Tibial nerve (tissue), 4 donors: ENCODE results near the gene ABR. TPM values are rescaled to one million over a fixed set of nuclear protein-coding genes. Genes with fewer than 3 reads are reported as not detected.

Experiments
- DNase-seq, 2 donors: peaks; one replicate each; pipeline ENCODE4 v3.0.0-alpha.2; 2019; ENCODE audit warnings: low spot score in 2 of 2
- H3K27ac ChIP-seq, 4 donors: fragments of 200-600 bp; sonication (generic) in 3 of 4; one replicate each; pipeline ENCODE4 v1.5.1; 2017 to 2019; ENCODE audit warnings: mild to moderate bottlenecking in 1 of 4
- H3K27me3 ChIP-seq, 2 donors: fragments of 200-600 bp; sonication (generic) in 1 of 2; one replicate each; pipeline versions ENCODE4 v1.5.1 to v1.6.0; 2017 to 2019
- H3K36me3 ChIP-seq, 3 donors: fragments of 200-600 bp; sonication (generic); one replicate each; pipeline ENCODE4 v1.5.1; 2018 to 2019
- H3K4me1 ChIP-seq, 4 donors: fragments of 200-600 bp; sonication (generic) in 3 of 4; one replicate each; pipeline ENCODE4 v1.5.1; 2017 to 2019
- H3K4me3 ChIP-seq, 4 donors: fragments of 200-600 bp; sonication (generic) in 3 of 4; one replicate each; pipeline ENCODE4 v1.5.1; 2017 to 2019; ENCODE audit warnings: mild to moderate bottlenecking in 1 of 4, moderate library complexity in 1 of 4
- H3K9me3 ChIP-seq, 4 donors: fragments of 200-600 bp; sonication (generic) in 3 of 4; one replicate each; pipeline ENCODE4 v1.5.1; 2017 to 2019
- CTCF ChIP-seq, 5 experiments: fragments of 200-600 bp in 3 of 5; fragments of 450-650 bp in 2 of 5; sonication (generic) in 3 of 5; IDR thresholded peaks; one replicate each; pipeline ENCODE4 v1.5.1; 2016 to 2019; ENCODE audit warnings: antibody characterized with exemption in 5 of 5, mild to moderate bottlenecking in 3 of 5, moderate library complexity in 2 of 5
- EP300 ChIP-seq, 2 donors: sonication (generic); formaldehyde crosslinking; IDR thresholded peaks; one replicate each; pipeline ENCODE4 v1.6.1; 2017; ENCODE audit warnings: antibody characterized with exemption in 2 of 2, mild to moderate bottlenecking in 1 of 2
- POLR2A ChIP-seq, 2 donors: fragments of 450-650 bp; IDR thresholded peaks; one replicate each; pipeline ENCODE4 v1.6.1; 2017; ENCODE audit warnings: antibody characterized with exemption in 2 of 2, mild to moderate bottlenecking in 2 of 2, moderate library complexity in 2 of 2
- WGBS, 2 donors: methylation state at CpG; one replicate each; pipeline ENCODE4 v1.1.5; 2018; 5-methylcytosine and 5-hydroxymethylcytosine counted together
- total RNA-seq, 4 donors: library from RNA; depleted of rRNA; stranded (reverse); fragments of >200 nt; gene quantifications; one replicate each; pipeline ENCODE4 v1.1.0, GENCODE V29; 2016

The ABR gene
- total RNA-seq, 4 donors from 2014 or later: 88.8 to 193 (median 133) TPM

DNA sequence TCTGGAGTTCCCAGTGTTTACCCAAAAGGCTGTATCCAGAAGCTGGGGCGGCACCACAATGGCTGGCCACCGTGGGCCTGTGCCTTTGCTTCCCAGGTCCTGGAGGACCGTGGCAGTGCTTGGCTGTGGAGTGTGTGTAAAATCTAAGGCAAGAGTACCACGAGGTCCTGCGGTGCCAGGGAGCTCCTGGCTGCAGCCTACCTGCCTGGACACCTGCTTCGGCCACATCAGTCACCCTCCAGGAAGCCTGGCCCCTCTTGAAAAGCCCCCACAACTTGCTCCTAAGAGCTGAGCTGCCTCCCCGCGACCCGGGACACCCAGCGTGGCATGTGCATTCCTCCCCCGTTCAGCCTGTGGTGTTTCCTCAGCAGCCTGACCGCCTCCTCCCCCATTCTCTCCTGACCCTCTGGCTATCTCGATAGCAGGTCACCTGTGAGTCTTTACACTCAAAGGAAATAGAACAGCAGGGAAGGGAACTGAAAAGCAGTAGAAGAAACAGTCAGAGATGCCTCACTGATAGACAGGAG, 174.9 kb downstream of the ABR start:
- DNase-seq: no peak
- Histone ChIP-seq H3K27ac (peak overlapping the region; percentile 30 to 83 (median 75)), H3K4me3 (no peak overlapping the region), H3K9me3 (no peaks in the 10 kb centered on the region), H3K4me1 (peaks cover 4 to 95% (median 40%) of the 10 kb centered on the region in 4 donors), H3K36me3 (peaks cover 0 to 70% (median 26%) of the 10 kb centered on the region in 3 donors), H3K27me3 (no peaks in the 10 kb centered on the region)
- TF ChIP-seq POLR2A (IDR thresholded peaks at IDR 0.05): no peak
- 74 to 79% methylated on average over 13 of the region's 13 CpGs for WGBS, 2 donors

DNA sequence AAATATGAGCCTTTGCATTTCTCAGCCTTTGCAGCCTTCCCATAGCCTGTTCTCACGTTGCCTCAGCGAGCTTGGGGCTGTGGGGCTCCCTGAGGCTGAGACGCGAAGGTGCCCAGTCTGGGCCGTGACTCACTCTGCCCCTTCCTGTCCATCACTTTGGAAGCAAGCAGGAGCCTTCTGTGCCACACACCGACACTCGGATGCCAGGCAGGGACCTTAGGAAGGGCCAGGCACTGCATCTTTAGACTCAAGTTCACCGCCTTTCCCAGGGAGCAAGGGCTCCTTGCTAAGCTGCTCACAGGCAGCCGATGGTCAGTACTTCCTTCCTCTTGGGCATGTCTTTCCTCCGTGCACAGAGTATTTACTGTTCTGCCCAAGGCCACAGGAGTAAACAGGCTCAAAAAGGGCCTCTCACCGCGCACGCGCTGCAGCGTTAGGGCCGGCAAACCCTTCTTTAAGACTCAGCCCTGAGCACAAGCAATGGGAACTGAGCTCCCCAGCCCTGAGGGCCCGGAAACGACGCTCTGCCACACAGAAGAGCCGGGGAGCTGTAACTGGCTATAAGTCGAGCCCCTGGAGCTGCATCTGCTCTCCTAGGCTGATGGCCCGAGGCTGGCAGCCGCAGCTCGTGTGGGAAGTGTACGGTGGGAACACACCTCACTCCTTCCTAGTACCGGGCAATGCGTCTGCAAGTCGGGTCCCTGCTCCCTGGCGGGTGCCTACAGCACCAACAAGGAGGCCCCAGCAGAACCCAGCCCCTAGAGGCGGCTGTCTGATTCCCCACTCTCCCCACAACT, 175.6 kb downstream of the ABR start:
- H3K27ac ChIP-seq: peak overlapping the region in 1 of 4 donors; percentile 82
- no peaks in the 10 kb centered on the region for H3K9me3 ChIP-seq
- peaks cover 0 to 70% (median 26%) of the 10 kb centered on the region in 3 donors for H3K36me3 ChIP-seq
- DNase-seq: no peak
- no peak for TF ChIP-seq POLR2A (IDR thresholded peaks at IDR 0.05)
- no peak for TF ChIP-seq EP300 (IDR thresholded peaks at IDR 0.05)
- no peak for TF ChIP-seq CTCF (IDR thresholded peaks at IDR 0.05)
- 77 to 78% methylated on average over 21 to 23 of the region's 30 CpGs for WGBS, 2 donors
- peaks cover 4 to 95% (median 40%) of the 10 kb centered on the region in 4 donors for H3K4me1 ChIP-seq
- H3K4me3 ChIP-seq: no peak overlapping the region
- H3K27me3 ChIP-seq: no peaks in the 10 kb centered on the region

- H3K36me3 ChIP-seq: peaks cover 0 to 68% (median 26%) of the 10 kb centered on the region in 3 donors
- 90 to 96% methylated on average over 2 to 5 of the region's 5 CpGs for WGBS, 2 donors
These were observed 176.2 kb downstream of the ABR start for GRCh38 chr17:1003633-1003971.

GRCh38 chr17:1002771-1003555, 176.8 kb downstream of the ABR start:
- no peak for DNase-seq
- H3K36me3 ChIP-seq: peaks cover 0 to 63% (median 26%) of the 10 kb centered on the region in 3 donors
- TF ChIP-seq POLR2A (IDR thresholded peaks at IDR 0.05) (no peak), EP300 (IDR thresholded peaks at IDR 0.05) (peak in 1 of 2 donors; percentile 10), CTCF (IDR thresholded peaks at IDR 0.05) (no peak)

More at GRCh38 chr17:1003633-1003971, 176.2 kb downstream of the ABR start:
- Histone ChIP-seq H3K27me3 (no peaks in the 10 kb centered on the region), H3K4me3 (no peak overlapping the region), H3K27ac (peak overlapping the region in 2 of 4 donors; percentile 37 to 82), H3K4me1 (peaks cover 4 to 95% (median 40%) of the 10 kb centered on the region in 4 donors), H3K9me3 (no peaks in the 10 kb centered on the region)
- no peak for DNase-seq
- no peak for TF ChIP-seq EP300 (IDR thresholded peaks at IDR 0.05)
- TF ChIP-seq CTCF (IDR thresholded peaks at IDR 0.05): no peak
- TF ChIP-seq POLR2A (IDR thresholded peaks at IDR 0.05): no peak

DNA sequence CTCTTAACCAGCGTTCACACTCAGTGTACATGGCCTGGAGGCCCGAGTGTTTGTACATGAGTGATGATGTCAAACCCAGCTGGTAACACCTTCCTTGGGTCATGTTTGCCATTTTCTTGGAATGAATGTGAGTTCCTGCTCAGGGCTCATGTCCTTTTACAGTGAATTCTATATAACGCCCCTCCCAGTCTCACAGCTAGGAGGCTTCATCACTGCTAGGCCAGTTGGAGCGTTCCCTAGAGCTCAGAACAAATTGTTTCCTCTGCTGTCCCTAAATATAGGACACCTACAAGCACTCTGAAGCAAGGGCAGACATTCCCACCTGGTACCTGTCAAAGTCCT, 177.4 kb downstream of the ABR start:
- no peak for TF ChIP-seq POLR2A (IDR thresholded peaks at IDR 0.05)
- no peak for TF ChIP-seq EP300 (IDR thresholded peaks at IDR 0.05)
- TF ChIP-seq CTCF (IDR thresholded peaks at IDR 0.05): no peak
- Histone ChIP-seq H3K4me3 (no peak overlapping the region), H3K27me3 (no peaks in the 10 kb centered on the region), H3K36me3 (peaks cover 0 to 58% (median 23%) of the 10 kb centered on the region in 3 donors), H3K4me1 (peaks cover 10 to 95% (median 49%) of the 10 kb centered on the region in 4 donors), H3K27ac (peak overlapping the region; percentile 6 to 82 (median 61)), H3K9me3 (no peaks in the 10 kb centered on the region)
- DNase-seq: no peak
- 54 to 63% methylated on average over 4 of the region's 4 CpGs for WGBS, 2 donors

More at GRCh38 chr17:1002771-1003555, 176.8 kb downstream of the ABR start:
- WGBS, 2 donors: 41 to 43% methylated on average over 19 of the region's 19 CpGs
- Histone ChIP-seq H3K27ac (peak overlapping the region; percentile 6 to 82 (median 61)), H3K27me3 (no peaks in the 10 kb centered on the region), H3K4me1 (peaks cover 8 to 95% (median 46%) of the 10 kb centered on the region in 4 donors), H3K4me3 (no peak overlapping the region), H3K9me3 (no peaks in the 10 kb centered on the region)
